G401.6 (cell line): Measurements from ENCODE around the gene KCNA2.

Experiments used
- FAIRE-seq: peaks from 2 replicates; lab custom pipeline; 2012; peaks lifted over from hg19 to GRCh38; lab: Jason Lieb, UNC

KCNA2 gene

GRCh38 chr1:110566836-110567235 is 39.3 kb downstream of the KCNA2 start:
- FAIRE-seq: no peak

- FAIRE-seq: no peak
Measured at GRCh38 chr1:110565565-110565964, 40.6 kb downstream of the KCNA2 start.

DNA sequence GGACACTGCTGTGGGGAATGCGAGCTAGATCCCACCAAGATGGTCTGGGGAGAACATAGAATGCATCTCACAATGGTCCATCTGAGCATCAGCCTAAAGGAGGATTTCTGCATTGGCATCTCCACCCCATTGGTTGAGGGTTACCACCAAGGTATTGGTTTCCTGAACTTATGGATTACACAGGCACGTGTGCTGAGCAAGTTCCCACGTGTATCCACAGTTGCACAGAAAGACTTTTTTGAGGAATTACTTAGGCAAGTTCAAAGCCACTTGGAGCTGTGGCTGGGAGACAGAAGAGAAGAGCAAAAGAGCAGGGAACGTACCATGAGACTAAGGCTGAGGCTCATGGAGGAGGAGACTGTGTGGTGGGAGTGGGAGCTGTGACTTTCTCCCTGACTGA is 43.1 kb downstream of the KCNA2 start:
- no peak for FAIRE-seq

DNA sequence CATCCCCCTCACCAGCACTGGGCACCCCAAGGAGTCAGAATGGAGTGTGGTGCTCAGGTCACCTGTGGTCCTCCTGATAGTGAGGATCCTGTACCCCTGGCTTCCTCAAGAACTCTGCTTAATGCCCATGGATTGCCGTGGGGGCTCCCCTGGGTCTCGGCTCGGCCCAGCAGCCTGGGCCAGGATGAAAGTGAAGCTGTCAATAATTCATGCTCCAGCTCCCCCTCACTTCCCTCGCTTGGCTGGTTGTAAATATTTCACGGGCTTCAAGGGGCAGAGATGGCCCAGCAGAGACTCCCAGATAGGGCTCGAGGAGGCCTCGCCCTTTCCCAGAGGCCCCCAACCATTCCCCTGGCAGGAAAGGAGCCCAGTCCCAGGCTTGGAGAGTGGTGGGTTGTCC is 44.6 kb downstream of the KCNA2 start:
- no peak for FAIRE-seq

DNA sequence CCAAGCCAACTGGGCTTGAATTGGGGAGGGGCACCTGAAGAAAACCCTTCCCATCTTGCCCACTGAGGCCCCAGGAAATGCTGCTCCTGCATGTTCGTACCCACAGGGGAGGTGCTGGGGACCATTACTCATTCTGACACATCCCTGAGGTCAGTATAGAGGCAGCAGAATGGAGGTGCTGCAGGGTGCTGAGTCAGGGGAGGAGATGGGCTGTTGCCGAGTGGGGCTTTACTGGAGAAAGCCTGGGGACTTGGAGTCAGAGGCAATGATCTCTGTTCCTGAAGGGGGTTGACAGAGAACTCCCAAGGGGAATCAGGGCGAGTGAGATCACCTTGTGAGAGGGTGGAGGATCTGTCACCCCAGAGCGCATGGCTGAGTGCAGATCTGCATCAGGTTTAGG is 47.0 kb downstream of the KCNA2 start:
- no peak for FAIRE-seq

GRCh38 chr1:110557481-110557880 is 48.7 kb downstream of the KCNA2 start:
- no peak for FAIRE-seq

DNA sequence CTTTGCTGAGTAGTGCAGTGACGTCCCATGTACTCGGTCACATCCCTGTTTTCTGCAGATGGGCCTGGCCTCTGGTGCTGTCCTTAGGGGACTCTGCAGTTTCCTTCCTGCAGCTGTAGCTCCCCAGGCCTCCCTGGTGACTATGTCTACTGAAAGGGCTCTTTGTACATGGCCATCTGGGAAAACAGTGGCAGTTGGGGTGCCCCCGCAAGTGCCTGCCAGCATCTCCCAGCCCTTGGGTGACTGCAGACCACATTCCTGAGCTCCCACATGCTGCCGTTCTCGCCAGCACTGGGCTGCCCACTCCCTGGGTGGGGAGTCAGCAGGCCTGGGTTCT is 49.7 kb downstream of the KCNA2 start:
- no peak for FAIRE-seq

- no peak for FAIRE-seq
Measured at GRCh38 chr1:110555807-110556470, 50.2 kb downstream of the KCNA2 start.

- FAIRE-seq: no peak
Measured at GRCh38 chr1:110554871-110555801, 51.0 kb downstream of the KCNA2 start.

- no peak for FAIRE-seq
Measured at GRCh38 chr1:110551278-110551809, 54.8 kb downstream of the KCNA2 start.

DNA sequence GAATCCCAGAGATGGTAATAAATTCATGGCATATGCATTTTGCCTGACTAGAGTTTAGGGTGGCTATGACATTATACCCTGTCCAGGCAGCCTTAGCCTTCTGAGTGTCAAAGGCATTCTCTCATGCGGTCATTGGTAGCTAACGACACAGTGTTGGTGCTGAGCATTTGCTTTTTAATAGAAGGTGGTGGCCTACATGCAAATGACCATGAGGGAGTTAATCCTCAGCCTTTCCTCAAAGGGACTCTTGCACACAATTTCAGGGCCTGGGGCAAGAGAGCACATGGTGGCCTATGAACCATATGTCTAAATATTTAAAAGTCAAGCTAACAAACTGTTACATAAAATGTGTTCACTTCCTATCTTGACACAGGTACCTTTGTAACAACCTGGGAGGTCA is 56.3 kb downstream of the KCNA2 start:
- no peak for FAIRE-seq

DNA sequence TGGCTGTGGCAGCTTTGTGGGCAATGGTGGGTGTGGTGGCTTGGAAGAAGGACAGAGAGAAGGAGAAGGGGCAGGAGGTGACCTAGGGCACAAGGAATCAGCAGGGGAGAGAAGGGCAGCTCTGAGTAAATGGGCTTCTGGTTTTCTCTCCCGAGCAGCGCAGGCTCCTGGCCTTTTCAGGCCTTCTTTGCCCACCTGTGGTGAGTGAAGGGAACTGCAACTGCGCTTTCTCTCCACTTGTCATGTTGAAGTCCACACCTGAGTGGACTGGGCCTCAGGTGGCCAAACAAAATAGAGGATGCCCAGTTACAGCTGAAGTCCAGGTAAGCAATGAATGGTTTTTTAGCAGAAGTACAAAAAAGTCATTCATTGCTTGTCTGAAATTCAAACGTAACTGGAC is 57.8 kb downstream of the KCNA2 start:
- no peak for FAIRE-seq

- no peak for FAIRE-seq
Measured at GRCh38 chr1:110547017-110547416, 59.1 kb downstream of the KCNA2 start.

DNA sequence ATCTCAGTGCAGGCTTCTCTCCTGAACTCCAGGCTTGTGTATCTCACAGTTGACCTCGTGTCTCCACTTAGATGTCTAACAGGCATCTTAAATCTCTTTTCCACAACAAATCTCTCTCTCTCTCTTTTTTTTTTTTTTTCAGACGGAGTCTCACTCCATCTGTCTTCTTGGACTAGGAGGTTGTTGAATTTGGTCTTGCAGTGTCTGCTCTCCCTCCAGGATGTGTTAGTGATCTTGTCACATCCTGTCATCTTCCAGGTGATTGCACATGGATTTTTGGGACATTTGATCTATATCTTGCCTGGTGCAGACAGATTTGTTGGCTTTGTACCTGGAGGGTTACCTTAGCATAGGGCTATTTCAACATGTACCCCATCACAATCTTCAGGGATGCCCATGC is 60.7 kb downstream of the KCNA2 start:
- no peak for FAIRE-seq

- FAIRE-seq: no peak
Measured at GRCh38 chr1:110544753-110545152, 61.4 kb downstream of the KCNA2 start.
